Neural crest cell (in vitro differentiated cells): ENCODE measurements around the gene APP. TPM values are rescaled to one million over a fixed set of nuclear protein-coding genes. Genes with fewer than 3 reads are reported as not detected.

Experiments used
- DNase-seq: peaks from one replicate; pipeline ENCODE4 v3.0.0; 2021; ENCODE audit warnings: low read depth, mixed read lengths, low spot score
- H3K27ac Mint-ChIP-seq: one replicate; pipeline ENCODE4 v1.8.0; 2021; ENCODE audit warnings: mild to moderate bottlenecking, mixed read lengths; ENCODE audit not compliant: unreplicated experiment
- H3K27me3 Mint-ChIP-seq: 2 replicates; pipeline ENCODE4 v1.8.0; 2021; ENCODE audit warnings: low read depth, mild to moderate bottlenecking, mixed read lengths
- H3K36me3 Mint-ChIP-seq: 2 replicates; pipeline ENCODE4 v1.8.0; 2021; ENCODE audit warnings: low read depth, mild to moderate bottlenecking, mixed read lengths
- H3K4me1 Mint-ChIP-seq: 2 replicates; pipeline ENCODE4 v1.8.0; 2021; ENCODE audit warnings: mixed read lengths
- H3K4me3 Mint-ChIP-seq: one replicate; pipeline ENCODE4 v1.8.0; 2021; ENCODE audit warnings: mild to moderate bottlenecking, mixed read lengths
- H3K9me3 Mint-ChIP-seq: 2 replicates; pipeline ENCODE4 v1.8.0; 2021; ENCODE audit warnings: mixed read lengths
- total RNA-seq: library from RNA; stranded (reverse); gene quantifications from 2 replicates; pipeline ENCODE4 v1.2.1, GENCODE V29; 2021
- TF ChIP-seq, protein P1 (sequence below): fragments of 200-600 bp; sonication (generic); conservative IDR thresholded peaks from 2 replicates; pipeline ENCODE4 v1.5.0; 2021; ENCODE audit warnings: antibody characterized with exemption, mild to moderate bottlenecking

APP gene
- total RNA-seq, 1 donor from 2014 or later = 254 TPM

GRCh38 chr21:26067836-26068594, 102.6 kb downstream of the APP start:
- H3K27ac Mint-ChIP-seq = no peak overlapping the region
- H3K9me3 Mint-ChIP-seq = peaks cover 3% of the 10 kb centered on the region
- H3K27me3 Mint-ChIP-seq = no peaks in the 10 kb centered on the region
- H3K4me3 Mint-ChIP-seq = no peak overlapping the region
- H3K4me1 Mint-ChIP-seq = peaks cover 37% of the 10 kb centered on the region
- TF ChIP-seq, protein P1, sequence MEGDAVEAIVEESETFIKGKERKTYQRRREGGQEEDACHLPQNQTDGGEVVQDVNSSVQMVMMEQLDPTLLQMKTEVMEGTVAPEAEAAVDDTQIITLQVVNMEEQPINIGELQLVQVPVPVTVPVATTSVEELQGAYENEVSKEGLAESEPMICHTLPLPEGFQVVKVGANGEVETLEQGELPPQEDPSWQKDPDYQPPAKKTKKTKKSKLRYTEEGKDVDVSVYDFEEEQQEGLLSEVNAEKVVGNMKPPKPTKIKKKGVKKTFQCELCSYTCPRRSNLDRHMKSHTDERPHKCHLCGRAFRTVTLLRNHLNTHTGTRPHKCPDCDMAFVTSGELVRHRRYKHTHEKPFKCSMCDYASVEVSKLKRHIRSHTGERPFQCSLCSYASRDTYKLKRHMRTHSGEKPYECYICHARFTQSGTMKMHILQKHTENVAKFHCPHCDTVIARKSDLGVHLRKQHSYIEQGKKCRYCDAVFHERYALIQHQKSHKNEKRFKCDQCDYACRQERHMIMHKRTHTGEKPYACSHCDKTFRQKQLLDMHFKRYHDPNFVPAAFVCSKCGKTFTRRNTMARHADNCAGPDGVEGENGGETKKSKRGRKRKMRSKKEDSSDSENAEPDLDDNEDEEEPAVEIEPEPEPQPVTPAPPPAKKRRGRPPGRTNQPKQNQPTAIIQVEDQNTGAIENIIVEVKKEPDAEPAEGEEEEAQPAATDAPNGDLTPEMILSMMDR = no peak
- H3K36me3 Mint-ChIP-seq = no peaks in the 10 kb centered on the region
- no peak for DNase-seq

DNA sequence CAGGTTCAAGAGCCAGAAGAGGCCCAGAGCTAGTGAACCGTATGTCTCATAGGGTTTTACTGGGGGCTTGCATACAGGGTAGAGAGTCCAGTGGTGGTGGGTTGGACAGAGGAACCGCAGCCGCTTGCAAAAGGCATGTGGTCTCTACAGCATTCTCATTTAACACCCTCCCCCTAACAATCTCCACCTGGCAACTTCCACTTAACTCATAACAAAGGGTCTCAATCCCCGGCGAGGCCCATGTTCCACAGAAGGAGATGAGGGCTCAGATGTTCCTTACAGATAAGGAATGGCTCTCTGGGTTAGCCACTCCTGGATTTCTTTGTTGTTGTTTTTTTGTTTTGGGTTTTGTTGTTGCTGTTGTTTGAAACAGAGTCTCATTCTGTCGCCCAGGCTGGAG, 106.1 kb downstream of the APP start:
- TF ChIP-seq, protein P1 = no peak
- no peaks in the 10 kb centered on the region for H3K36me3 Mint-ChIP-seq
- H3K27me3 Mint-ChIP-seq = no peaks in the 10 kb centered on the region
- DNase-seq = no peak
- peaks cover 21% of the 10 kb centered on the region for H3K4me1 Mint-ChIP-seq
- peaks cover 3% of the 10 kb centered on the region for H3K9me3 Mint-ChIP-seq
- no peak overlapping the region for H3K4me3 Mint-ChIP-seq
- no peak overlapping the region for H3K27ac Mint-ChIP-seq

DNA sequence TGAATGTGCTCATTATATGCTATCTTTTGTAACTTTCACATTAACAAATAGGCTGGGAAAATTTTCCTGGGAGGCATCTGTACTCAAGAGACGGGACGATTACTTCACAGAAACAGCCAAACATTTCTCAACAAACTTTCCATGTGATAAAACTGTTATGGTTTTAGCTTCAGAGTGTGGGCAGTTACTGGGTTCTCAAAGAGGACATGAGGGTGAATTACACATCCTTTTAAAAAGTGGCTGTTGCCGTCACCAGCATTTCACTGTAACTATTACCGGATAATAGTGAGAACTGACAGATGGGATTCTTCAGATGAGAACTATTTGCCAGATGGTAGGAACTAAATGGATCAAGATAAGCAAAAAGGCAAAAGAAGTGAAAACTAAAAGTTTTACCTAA, 109.1 kb downstream of the APP start:
- H3K4me3 Mint-ChIP-seq = no peak overlapping the region
- TF ChIP-seq, protein P1 = no peak
- no peaks in the 10 kb centered on the region for H3K27me3 Mint-ChIP-seq
- H3K27ac Mint-ChIP-seq = no peak overlapping the region
- H3K9me3 Mint-ChIP-seq = no peaks in the 10 kb centered on the region
- H3K36me3 Mint-ChIP-seq = no peaks in the 10 kb centered on the region
- H3K4me1 Mint-ChIP-seq = peaks cover 5% of the 10 kb centered on the region
- DNase-seq = no peak

DNA sequence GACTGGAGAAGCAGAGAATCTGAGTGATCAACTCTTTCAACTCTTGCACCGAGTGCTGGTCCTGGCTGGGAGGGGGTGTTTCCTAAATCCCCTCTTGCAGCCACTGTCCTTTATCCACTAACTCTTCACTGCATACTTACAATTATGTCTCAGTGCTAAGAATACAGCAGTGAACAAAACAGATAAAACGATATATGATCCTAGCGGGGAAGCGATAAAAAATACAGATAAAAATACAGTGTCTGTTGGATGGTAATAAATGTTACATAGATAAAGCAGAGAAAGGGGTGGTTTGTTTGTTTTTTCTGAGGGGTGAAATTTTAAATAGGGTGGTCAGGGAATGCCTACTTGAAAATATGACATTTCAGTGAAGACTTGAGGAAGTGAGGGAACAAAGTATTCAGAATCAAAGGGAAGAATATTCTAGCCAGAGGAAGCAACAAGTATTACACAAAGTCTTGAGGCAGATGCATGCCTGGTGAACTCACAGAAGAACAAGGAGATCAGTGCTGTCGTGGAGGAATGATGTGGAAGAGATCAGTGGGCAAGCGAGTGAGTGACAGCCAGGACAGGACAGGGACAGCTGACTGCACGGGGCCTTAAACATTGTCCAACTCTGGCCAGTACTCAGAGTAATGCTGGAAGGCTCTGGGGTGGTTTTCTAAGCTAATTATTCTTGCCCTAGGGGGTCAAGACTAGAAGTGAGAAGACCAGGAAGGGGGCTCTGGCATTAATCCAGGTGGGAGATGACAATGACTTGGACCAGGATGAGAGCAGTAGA, 110.0 kb downstream of the APP start:
- TF ChIP-seq, protein P1 = no peak
- Mint-ChIP-seq H3K4me1 (peaks cover 10% of the 10 kb centered on the region), H3K36me3 (no peaks in the 10 kb centered on the region), H3K9me3 (no peaks in the 10 kb centered on the region), H3K4me3 (no peak overlapping the region), H3K27ac (no peak overlapping the region), H3K27me3 (no peaks in the 10 kb centered on the region)
- DNase-seq = no peak

DNA sequence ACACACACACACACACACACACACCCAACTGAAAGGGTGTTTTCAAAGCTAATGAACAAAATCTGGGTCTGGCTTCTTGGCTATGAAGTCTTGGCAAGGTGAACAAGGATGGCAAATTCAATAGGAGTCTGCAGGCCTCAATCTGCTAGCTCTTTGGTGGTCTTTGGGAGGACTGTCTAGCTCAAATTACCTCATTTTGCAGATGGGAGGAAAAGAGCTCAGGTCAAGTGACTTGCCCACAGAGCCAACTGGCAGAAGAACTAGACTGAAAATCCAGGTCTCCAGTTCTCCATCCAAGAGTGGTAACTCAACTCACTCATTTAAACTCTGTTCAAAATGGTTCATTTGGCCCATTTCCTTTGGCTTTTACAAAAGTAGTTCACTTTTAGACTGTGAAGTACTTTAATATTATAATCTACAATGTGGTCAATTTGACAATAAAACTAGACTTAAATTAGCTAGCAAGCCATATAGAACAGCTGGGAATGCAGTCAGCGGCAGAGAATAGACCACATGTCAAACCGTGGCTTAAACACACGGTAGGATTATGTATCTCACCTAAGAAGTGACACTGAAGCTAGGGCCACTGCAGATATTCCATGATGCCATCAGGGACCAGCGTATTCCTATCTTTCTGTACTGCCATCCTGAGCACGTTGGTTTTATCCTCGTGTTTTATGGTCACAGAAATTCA, 112.9 kb downstream of the APP start:
- H3K36me3 Mint-ChIP-seq = no peaks in the 10 kb centered on the region
- H3K9me3 Mint-ChIP-seq = no peaks in the 10 kb centered on the region
- H3K27ac Mint-ChIP-seq = no peak overlapping the region
- DNase-seq = no peak
- TF ChIP-seq, protein P1 = no peak
- H3K27me3 Mint-ChIP-seq = no peaks in the 10 kb centered on the region
- H3K4me1 Mint-ChIP-seq = peaks cover 24% of the 10 kb centered on the region
- no peak overlapping the region for H3K4me3 Mint-ChIP-seq
